MM.1S (cell line): ENCODE data around the gene DNAAF5.

Experiments used
- EZH2 ChIP-seq: fragments of 300-600 bp; sonication (generic); optimal IDR thresholded peaks from 2 replicates; pipeline ENCODE3; 2017; ENCODE audit warnings: low read depth, mild to moderate bottlenecking, antibody characterized with exemption, low read length, mixed read lengths
- TF ChIP-seq, protein P1 (sequence below): fragments of 300-600 bp; sonication (generic); IDR thresholded peaks from 2 replicates; pipeline ENCODE4 v1.5.1; 2016; ENCODE audit warnings: antibody characterized with exemption, low read length, mixed read lengths

DNA sequence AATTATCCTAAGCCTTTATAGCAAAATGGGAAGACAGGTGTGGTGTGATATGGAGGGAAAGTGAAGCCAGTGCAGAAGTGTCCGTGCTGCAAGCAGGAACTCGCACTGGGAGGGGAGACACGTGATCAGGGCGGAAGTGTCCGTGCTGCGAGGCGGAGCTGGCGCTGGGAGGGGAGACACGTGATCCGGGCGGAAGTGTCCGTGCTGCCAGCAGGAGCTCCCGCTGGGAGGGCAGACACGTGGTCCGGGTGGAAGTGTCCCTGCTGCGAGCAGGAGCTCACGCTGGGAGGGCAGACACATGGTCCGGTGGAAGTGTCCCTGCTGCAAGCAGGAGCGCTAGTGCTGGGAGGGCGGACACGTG is 41.1 kb downstream of the DNAAF5 start:
- TF ChIP-seq, protein P1, sequence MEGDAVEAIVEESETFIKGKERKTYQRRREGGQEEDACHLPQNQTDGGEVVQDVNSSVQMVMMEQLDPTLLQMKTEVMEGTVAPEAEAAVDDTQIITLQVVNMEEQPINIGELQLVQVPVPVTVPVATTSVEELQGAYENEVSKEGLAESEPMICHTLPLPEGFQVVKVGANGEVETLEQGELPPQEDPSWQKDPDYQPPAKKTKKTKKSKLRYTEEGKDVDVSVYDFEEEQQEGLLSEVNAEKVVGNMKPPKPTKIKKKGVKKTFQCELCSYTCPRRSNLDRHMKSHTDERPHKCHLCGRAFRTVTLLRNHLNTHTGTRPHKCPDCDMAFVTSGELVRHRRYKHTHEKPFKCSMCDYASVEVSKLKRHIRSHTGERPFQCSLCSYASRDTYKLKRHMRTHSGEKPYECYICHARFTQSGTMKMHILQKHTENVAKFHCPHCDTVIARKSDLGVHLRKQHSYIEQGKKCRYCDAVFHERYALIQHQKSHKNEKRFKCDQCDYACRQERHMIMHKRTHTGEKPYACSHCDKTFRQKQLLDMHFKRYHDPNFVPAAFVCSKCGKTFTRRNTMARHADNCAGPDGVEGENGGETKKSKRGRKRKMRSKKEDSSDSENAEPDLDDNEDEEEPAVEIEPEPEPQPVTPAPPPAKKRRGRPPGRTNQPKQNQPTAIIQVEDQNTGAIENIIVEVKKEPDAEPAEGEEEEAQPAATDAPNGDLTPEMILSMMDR = no peak
- no peak for TF ChIP-seq EZH2
